ENCODE measurements around the gene PLXNA3. TPM values are rescaled to one million over a fixed set of nuclear protein-coding genes. Genes with fewer than 3 reads are reported as not detected.

The PLXNA3 gene
- total RNA-seq, 1 experiment from 2014 or later = 89.3 TPM

GRCh38 chrX:154466907-154467306 lies 8.8 kb downstream of the PLXNA3 start:
- Histone ChIP-seq H2AFZ (ENCODE audit: low read depth, low read length, poor library complexity, severe bottlenecking) (no peak overlapping the region), H3K27me3 (ENCODE audit: insufficient read depth, low read length) (no peaks in the 10 kb centered on the region), H3K9ac (ENCODE audit: low read length) (no peak overlapping the region), H3K9me3 (ENCODE audit: control insufficient read depth in 1 of 2, insufficient read depth in 1 of 2, low read depth in 1 of 2, low read length in 2 of 2) (no peaks in the 10 kb centered on the region), H3K4me1 (ENCODE audit: control insufficient read depth in 1 of 2, insufficient read depth in 2 of 2, low read length in 2 of 2) (no peaks in the 10 kb centered on the region), H4K20me1 (ENCODE audit: insufficient read depth) (no peaks in the 10 kb centered on the region), H3K79me2 (ENCODE audit: insufficient read depth, low read length) (no peaks in the 10 kb centered on the region), H3K4me3 (replicated peaks in 1 of 2; ENCODE audit: low read depth in 1 of 2, low read length in 2 of 2) (no peak overlapping the region), H3K36me3 (ENCODE audit: control insufficient read depth in 1 of 2, insufficient read depth in 2 of 2, low read length in 2 of 2) (peaks cover 2 to 4% of the 10 kb centered on the region in 2 experiments; a peak in 1 of 4 replicates), H3K4me2 (ENCODE audit: low read length) (no peak overlapping the region), H3K27ac (ENCODE audit: low read depth, low read length) (no peak overlapping the region), H3K9me2 (ENCODE audit: insufficient read depth) (no peaks in the 10 kb centered on the region)
- no peak for TF ChIP-seq ZBTB33 (IDR thresholded peaks at IDR 0.05; ENCODE audit: extremely low read depth, insufficient replicate concordance, low read length)
- TF ChIP-seq MAX (IDR thresholded peaks at IDR 0.05) = no peak
- TF ChIP-seq ELF1 (IDR thresholded peaks at IDR 0.05; ENCODE audit: borderline replicate concordance, low read depth) = no peak
- no peak for TF ChIP-seq EGR1 (IDR thresholded peaks at IDR 0.05; ENCODE audit: low read depth)
- TF ChIP-seq ATF3 (IDR thresholded peaks at IDR 0.05) = no peak
- no peak for TF ChIP-seq SP1 (IDR thresholded peaks at IDR 0.05; ENCODE audit: low read depth)
- no peak for TF ChIP-seq CBX3 (IDR thresholded peaks at IDR 0.05; ENCODE audit: low read depth)
- no peak for TF ChIP-seq JUND (IDR thresholded peaks at IDR 0.05)
- TF ChIP-seq ZFX (IDR thresholded peaks at IDR 0.05) = no peak
- TF ChIP-seq CEBPB (IDR thresholded peaks at IDR 0.05; ENCODE audit: low read depth) = no peak
- TF ChIP-seq SIN3A (IDR thresholded peaks at IDR 0.05; ENCODE audit: low read depth) = no peak
- TF ChIP-seq FOSL1 (IDR thresholded peaks at IDR 0.05; ENCODE audit: low read depth) = no peak
- TF ChIP-seq RAD21 (IDR thresholded peaks at IDR 0.05; ENCODE audit: low read depth) = no peak
- no TSS peak for BruUV-seq (replicated peaks)
- POLR2A ChIA-PET = no interaction called here
- RAD21 ChIA-PET (ENCODE audit: low non-redundant PET in 1 of 2, low total read pairs in 2 of 2, uncharacterized antibody in 2 of 2, unreplicated experiment in 2 of 2) = no interaction called here
- DNase-seq (ENCODE audit: low read depth, low spot score) = no peak
- CTCF ChIA-PET = no interaction called here
- no peak for ATAC-seq
- intact Hi-C loops (cut with micrococcal nuclease) = no loop called here
